Adrenal gland (tissue), 5 donors: ENCODE measurements around the gene WDR74.

Source experiments
- CTCF ChIP-seq, 6 experiments: fragments of 450-650 bp in 4 of 6; fragments of 200-600 bp in 2 of 6; sonication (generic) in 1 of 6; IDR thresholded peaks; 1 replicate in 5 of 6; 2 replicates in 1 of 6; pipeline versions ENCODE4 v1.5.1 to v1.8.0; 2016 to 2021; ENCODE audit warnings: antibody characterized with exemption in 6 of 6, mild to moderate bottlenecking in 2 of 6, moderate library complexity in 1 of 6
- POLR2A ChIP-seq, 2 donors: fragments of 450-650 bp; IDR thresholded peaks; one replicate each; pipeline ENCODE4 v1.6.1; 2017; ENCODE audit warnings: antibody characterized with exemption in 2 of 2, mild to moderate bottlenecking in 2 of 2, moderate library complexity in 1 of 2
- donor health status: DM: no; HTN: no; CAD: no.

GRCh38 chr11:62863687-62864335, 24.4 kb upstream of the WDR74 start:
- TF ChIP-seq CTCF (IDR thresholded peaks at IDR 0.05) (no peak), POLR2A (IDR thresholded peaks at IDR 0.05) (no peak)
